Activated CD8-positive, alpha-beta memory T cell treated with anti-CD3 and anti-CD28 coated beads, Interleukin-2, amount 50 U/mL, for 4 hours (primary cell): Measurements from ENCODE around the gene SAA4.
"Not testable (repeated sequence)": the region's sequence is repeated elsewhere in the genome, so short reads cannot be mapped to it uniquely, and the experiment has no call there.

Experiments
- DNase-seq: peaks from one replicate; pipeline ENCODE4 v3.0.0-alpha.2; 2020

Gene SAA4, protein sequence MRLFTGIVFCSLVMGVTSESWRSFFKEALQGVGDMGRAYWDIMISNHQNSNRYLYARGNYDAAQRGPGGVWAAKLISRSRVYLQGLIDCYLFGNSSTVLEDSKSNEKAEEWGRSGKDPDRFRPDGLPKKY

GRCh38 chr11:18236664-18237356, at the start of gene SAA4:
TSS of gene SAA4 (minus strand) at chr11:18236802. CDS start at chr11:18235926, 876 bp downstream.
- no peak for DNase-seq

DNA sequence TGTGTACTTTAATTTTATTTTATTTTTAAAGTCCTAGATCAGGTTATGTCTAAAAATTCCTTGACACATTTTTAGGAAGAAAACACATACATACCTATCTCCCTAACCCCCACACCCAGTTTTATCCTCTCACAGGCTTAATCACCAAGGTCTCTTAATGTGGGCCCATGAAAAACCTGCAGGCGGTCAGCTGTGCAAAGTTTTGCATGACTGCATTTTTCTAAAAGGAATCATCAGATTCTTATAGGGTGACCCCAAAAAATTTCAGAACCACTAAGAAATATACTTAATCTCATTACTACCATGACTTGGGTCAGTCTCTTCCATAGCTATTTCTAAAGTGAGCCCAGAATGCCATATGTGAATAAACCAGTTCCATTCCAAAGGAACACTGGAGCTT, 49.2 kb upstream of the SAA4 start:
- no peak for DNase-seq

DNA sequence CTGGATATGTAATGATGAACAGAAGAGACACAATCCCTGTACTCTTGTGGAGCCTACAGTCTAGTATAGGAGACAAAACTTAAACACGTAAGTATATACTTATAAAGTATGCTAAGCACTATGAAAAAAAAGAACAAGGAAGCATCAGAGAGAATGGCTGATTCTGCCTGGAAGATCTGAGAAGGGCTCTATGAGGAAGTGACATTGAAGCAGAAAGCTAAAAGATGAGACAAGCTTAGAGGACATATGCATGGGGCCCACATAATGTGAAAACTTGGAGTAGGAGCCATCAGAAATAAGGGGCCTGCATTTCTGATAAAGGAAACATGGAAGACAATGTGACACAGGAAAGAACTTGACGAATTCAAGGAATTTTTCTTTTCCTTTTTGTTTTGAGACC, 46.0 kb upstream of the SAA4 start:
- no peak for DNase-seq

GRCh38 chr11:18280438-18281045, 43.9 kb upstream of the SAA4 start:
- no peak for DNase-seq

- no peak for DNase-seq
These were observed 41.1 kb upstream of the SAA4 start for GRCh38 chr11:18277565-18278271.

- no peak for DNase-seq
These were observed 34.6 kb upstream of the SAA4 start for GRCh38 chr11:18271206-18271605.

DNA sequence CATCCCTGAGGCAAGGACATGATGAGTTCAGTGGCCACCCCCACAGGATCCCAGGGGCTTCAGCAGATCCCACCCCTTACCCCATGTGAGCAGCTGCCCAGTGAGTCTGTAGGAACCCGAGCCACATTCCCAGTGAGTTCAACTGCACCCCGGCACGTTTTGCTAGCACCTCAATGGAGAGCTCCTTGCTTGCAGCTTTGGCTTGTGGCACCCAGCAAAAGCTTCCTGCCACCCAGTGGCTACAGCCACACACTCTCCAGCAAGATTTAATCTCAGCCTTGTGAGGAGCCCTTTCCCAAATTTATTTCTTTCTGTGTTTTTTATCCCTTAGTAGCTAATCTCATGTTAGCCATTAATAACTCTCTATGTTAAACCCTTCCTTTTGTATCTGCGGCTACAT, 33.5 kb upstream of the SAA4 start:
- no peak for DNase-seq

DNA sequence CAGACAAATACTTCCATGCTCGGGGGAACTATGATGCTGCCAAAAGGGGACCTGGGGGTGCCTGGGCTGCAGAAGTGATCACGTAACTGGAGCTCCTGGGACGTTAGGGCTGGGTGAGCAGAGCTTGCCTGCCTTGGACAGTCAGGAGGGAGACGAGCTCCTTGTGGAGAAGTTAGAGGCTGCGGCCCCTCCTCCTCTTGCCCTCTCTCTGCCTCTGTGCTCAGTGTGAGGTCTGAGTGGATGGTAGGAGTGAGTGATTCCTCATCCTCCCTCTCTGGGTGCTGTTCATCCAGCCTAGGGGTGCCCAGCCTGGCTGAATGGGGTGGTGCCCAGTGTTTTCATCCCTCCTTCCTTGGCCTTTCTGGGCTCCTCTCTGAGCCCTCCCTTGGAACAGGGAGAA, 32.6 kb upstream of the SAA4 start:
- DNase-seq, result not testable (repeated sequence)

GRCh38 chr11:18267335-18268133, 30.9 kb upstream of the SAA4 start:
- DNase-seq, result not testable (repeated sequence)

GRCh38 chr11:18265949-18266348, 29.3 kb upstream of the SAA4 start, which contains the start of gene SAA1:
TSS of gene SAA1 (plus strand) at chr11:18266264. CDS start at chr11:18266888, 624 bp downstream.
- DNase-seq, result no peak

DNA sequence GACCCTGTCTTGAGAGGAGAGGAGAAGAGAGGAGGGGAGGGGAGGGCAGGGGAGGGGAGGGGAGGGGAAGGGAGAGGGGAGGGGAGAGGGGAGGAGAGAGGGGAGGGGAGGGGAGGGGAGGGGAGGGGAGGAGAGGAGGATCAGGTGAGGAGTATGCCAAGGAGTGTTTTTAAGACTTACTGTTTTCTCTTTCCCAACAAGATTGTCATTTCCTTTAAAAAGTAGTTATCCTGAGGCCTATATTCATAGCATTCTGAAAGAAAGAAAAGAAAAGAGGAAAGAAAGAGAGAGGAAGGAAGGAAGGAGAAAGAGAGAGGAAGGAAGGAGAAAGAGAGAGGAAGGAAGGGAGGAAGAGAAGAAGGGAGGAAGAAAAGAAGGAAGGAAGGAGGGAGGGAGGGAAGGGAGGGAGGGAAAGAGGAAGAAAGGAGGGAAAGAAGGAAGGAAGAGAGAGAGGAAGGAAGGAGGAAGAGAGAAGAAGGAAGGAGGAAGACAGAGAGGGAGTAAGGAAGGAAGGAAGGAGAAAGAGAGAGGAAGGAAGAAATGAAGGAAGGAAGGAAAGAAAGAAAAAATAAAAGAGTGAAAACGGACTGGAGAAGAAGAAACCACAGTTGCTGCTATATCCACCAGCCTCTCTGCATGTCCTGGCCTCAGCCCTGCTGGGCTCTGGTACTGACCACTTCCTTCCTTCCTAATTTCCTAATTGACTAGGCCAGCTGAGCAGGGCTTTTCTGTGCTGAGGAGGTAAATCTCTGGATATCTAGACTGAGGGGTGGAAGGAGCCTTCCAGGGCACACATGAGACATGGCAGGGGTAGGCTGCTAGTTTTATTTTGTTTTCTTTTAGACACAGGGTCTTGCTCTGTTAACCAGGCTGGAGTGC, 28.3 kb upstream of the SAA4 start:
- no peak for DNase-seq

DNA sequence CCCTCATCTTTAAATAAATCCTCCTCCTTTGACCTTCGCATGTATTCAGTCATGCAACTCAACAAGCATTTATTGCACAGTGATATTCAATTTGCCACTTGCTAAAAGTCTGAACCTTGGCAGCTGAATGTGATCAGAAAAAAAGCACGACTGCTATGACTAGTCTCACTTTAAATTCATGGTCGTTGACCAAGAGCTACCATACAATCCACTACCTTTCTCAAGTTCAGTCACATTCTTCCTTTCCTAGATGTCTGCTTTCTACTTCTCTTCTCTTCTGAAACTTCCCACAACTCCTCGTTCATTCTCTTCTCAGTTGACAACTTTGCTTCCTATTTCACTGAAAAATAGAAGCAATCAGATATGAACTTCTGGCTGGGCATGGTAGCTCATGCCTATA, 27.4 kb upstream of the SAA4 start:
- DNase-seq, result no peak

DNA sequence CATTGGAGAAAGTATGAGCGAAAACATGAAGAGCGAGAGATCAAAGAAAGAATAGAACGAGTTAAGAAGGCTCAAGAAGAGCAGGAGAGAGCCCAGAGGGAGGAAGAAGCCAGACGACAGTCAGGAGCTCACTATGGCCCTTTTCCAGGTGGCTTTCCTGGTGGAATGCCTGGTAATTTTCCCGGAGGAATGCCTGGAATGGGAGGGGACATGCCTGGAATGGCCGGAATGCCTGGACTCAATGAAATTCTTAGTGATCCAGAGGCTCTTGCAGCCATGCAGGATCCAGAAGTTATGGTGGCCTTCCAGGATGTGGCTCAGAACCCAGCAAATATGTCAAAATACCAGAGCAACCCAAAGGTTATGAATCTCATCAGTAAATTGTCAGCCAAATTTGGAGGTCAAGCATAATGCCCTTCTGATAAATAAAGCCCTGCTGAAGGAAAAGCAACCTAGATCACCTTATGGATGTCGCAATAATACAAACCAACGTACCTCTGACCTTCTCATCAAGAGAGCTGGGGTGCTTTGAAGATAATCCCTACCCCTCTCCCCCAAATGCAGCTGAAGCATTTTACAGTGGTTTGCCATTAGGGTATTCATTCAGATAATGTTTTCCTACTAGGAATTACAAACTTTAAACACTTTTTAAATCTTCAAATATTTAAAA, 26.2 kb upstream of the SAA4 start:
- not testable (repeated sequence) for DNase-seq

- DNase-seq, result no peak
These were observed 25.1 kb upstream of the SAA4 start for GRCh38 chr11:18261721-18262120.

GRCh38 chr11:18259259-18259658, 22.7 kb upstream of the SAA4 start:
- DNase-seq, result no peak

DNA sequence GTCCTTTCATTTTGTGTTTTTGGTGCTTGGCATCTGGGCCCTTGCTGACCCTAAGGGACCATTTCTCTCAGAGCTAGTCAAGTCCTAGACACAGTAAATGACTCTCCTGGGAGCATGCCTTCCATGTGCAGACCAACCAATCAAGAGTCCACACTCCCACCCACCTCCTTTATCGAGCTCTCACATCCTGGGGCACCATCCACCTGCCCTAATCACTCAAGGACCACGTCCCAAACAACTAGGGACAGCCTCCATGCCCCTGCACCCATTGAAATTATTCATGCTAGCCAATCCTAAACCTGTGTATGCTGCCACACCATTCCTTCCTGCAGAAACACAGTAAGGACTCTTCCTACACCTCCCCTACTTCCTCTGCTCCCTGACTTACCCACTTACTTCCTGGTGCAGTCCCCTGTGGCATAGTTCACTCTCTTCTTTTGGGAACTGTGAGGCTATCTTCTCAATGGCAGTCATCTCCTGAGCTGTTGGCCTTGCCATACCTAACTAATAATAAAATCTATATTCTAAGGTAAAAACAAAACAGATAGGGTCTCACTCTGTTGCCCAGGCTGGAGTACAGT, 18.3 kb upstream of the SAA4 start:
- DNase-seq, result no peak

DNA sequence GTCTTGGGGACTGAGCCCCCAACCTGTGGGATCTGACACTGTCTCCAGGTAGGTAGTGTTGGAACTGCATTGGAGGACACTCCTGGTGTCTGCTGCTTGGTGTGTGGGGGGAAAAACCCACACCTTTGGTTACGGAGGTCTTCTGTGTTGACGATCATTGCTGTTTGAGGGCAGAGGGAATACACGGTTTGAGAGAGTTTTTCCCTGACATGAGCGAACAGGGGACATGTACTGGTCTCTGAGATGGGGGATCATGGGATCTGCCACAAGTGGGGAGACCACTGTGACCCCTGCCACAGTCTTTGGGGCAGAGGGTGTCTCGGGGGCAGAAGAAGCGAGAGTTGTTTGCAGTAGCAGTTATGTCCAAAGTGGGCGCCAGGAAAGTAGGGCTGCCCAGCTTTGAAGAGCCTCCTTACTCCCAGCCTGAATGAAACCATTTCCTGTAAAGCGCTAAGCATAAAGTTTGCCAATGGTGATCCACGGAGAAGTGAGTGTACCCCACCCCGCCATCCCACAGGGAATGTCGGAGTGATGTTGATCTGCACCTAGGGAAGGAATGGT, 17.3 kb upstream of the SAA4 start:
- DNase-seq, result no peak

- DNase-seq, result no peak
These were observed 16.6 kb upstream of the SAA4 start for GRCh38 chr11:18253233-18253632.

DNA sequence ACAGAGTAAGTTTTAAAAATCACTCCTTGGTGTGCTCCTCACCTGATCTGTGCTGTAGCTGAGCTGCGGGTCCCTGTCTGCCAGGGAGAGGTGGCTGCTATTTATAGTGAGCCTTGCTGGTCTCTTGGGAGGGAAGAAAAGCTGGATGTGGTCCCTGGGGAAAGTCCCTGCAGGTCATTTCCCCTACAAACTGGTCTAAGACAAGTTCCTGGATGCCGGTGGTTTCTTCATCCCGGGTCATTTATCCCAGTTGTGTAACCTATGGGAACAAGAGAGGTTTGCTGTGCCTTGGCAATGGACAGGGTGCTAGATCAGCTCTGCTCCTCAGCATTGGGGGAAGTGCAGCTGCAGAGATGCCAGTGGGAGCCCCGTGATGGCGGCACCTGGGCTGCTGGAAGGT, 12.0 kb upstream of the SAA4 start, which contains the start of gene SAA2:
Gene SAA2, minus strand, starts transcription at position 108 of the 400 bp plus-strand sequence. CDS start 657 bp downstream, outside the sequence.
- no peak for DNase-seq

- not testable (repeated sequence) for DNase-seq
These were observed 10.6 kb upstream of the SAA4 start for GRCh38 chr11:18247191-18247581.
